H1 (cell line): ENCODE results near the gene TMCC1. TPM values are rescaled to one million over a fixed set of nuclear protein-coding genes. Genes with fewer than 3 reads are reported as not detected.

ENCODE experiments used
- CTCF ChIA-PET: fragments of 300-600 bp; sonication (Branson Sonifier 250); formaldehyde crosslinking; loops from one replicate; lab custom pipeline; 2021; ENCODE audit not compliant: partially characterized antibody; lab: Charles Lee
- POLR2A ChIA-PET: fragments of 300-600 bp; sonication (Branson Sonifier 250); formaldehyde crosslinking; loops from one replicate; lab custom pipeline; 2021; ENCODE audit warnings: inconsistent platforms; ENCODE audit not compliant: partially characterized antibody; lab: Charles Lee
- DNase-seq, 2 experiments: peaks; one replicate each; pipeline versions ENCODE4 v3.0.0 to v3.0.0-alpha.2; 2010 to 2022; ENCODE audit warnings: low spot score in 2 of 2, low read depth in 1 of 2, mixed read lengths in 1 of 2
- FAIRE-seq: peaks from 2 replicates; lab custom pipeline; 2011; peaks lifted over from hg19 to GRCh38; lab: Jason Lieb, UNC
- H2AFZ ChIP-seq: 2 replicates; pipeline ENCODE4 v1.8.1; 2012; ENCODE audit warnings: low read length, inconsistent platforms
- H2AK5ac ChIP-seq: 2 replicates; pipeline ENCODE4 v1.6.1; 2013; ENCODE audit warnings: low read depth, low read length
- H2BK120ac ChIP-seq: replicated peaks from 2 replicates; pipeline ENCODE3; 2013; ENCODE audit warnings: low read depth, low read length, inconsistent platforms
- H2BK12ac ChIP-seq: 2 replicates; pipeline ENCODE4 v1.6.1; 2013; ENCODE audit warnings: low read depth, low read length
- H2BK15ac ChIP-seq: 2 replicates; pipeline ENCODE4 v1.6.1; 2013; ENCODE audit warnings: low read length
- H2BK20ac ChIP-seq: 2 replicates; pipeline ENCODE4 v1.6.1; 2013; ENCODE audit warnings: low read length
- H2BK5ac ChIP-seq: 2 replicates; pipeline ENCODE4 v1.6.1; 2013; ENCODE audit warnings: low read depth, low read length
- H3K14ac ChIP-seq: 2 replicates; pipeline ENCODE4 v1.6.1; 2013; ENCODE audit warnings: inconsistent platforms; ENCODE audit not compliant: insufficient read length
- H3K18ac ChIP-seq: 2 replicates; pipeline ENCODE4 v1.6.1; 2013; ENCODE audit warnings: low read length; ENCODE audit errors: extremely low read depth
- H3K23ac ChIP-seq: 2 replicates; pipeline ENCODE4 v1.6.1; 2013; ENCODE audit warnings: inconsistent platforms; ENCODE audit not compliant: insufficient read length
- H3K23me2 ChIP-seq: 2 replicates; pipeline ENCODE4 v1.6.1; 2013; ENCODE audit warnings: low read depth, low read length
- H3K27ac ChIP-seq: 2 replicates; pipeline ENCODE4 v1.6.1; 2011; ENCODE audit warnings: low read depth, low read length, inconsistent platforms
- H3K27me3 ChIP-seq, 4 experiments: replicated peaks in 1 of 4; 1 replicate in 1 of 4; 2 replicates in 3 of 4; pipeline versions ENCODE4 v1.6.1 to v1.8.1; 2011 to 2013; ENCODE audit warnings: low read length in 3 of 4, mild to moderate bottlenecking in 3 of 4, inconsistent platforms in 2 of 4, mixed read lengths in 2 of 4, moderate library complexity in 1 of 4; ENCODE audit not compliant: control insufficient read depth in 3 of 4, insufficient read depth in 3 of 4; ENCODE audit errors: extremely low read depth in 1 of 4
- H3K36me3 ChIP-seq, 4 experiments: 2 replicates each; pipeline versions ENCODE4 v1.6.1 to v1.8.1; 2011 to 2013; ENCODE audit warnings: mild to moderate bottlenecking in 4 of 4, low read length in 3 of 4, moderate library complexity in 2 of 4, control low read depth in 1 of 4, inconsistent platforms in 1 of 4; ENCODE audit not compliant: insufficient read depth in 4 of 4, control insufficient read depth in 2 of 4
- H3K4ac ChIP-seq: replicated peaks from 2 replicates; pipeline ENCODE3; 2013; ENCODE audit warnings: low read length, low read depth, mixed read lengths, inconsistent platforms; ENCODE audit not compliant: insufficient read length
- H3K4me1 ChIP-seq, 4 experiments: replicated peaks in 1 of 4; 1 replicate in 1 of 4; 2 replicates in 3 of 4; pipeline versions ENCODE4 v1.6.1 to v1.8.1; 2011 to 2013; ENCODE audit warnings: low read length in 3 of 4, inconsistent platforms in 2 of 4, mixed read lengths in 1 of 4; ENCODE audit not compliant: insufficient read depth in 4 of 4, control insufficient read depth in 3 of 4
- H3K4me2 ChIP-seq, 2 experiments: 2 replicates each; pipeline versions ENCODE4 v1.6.1 to v1.8.1; 2011 to 2013; ENCODE audit warnings: low read depth in 2 of 2, low read length in 2 of 2, control low read depth in 1 of 2, inconsistent platforms in 1 of 2, mild to moderate bottlenecking in 1 of 2; ENCODE audit not compliant: insufficient read depth in 1 of 2
- H3K4me3 ChIP-seq, 4 experiments: fragments of 200-600, 300-600 bp in 1 of 4; sonication (generic), shearing (Covaris generic), sonication (Bioruptor Twin) in 1 of 4; 2 replicates each; pipeline versions ENCODE4 v1.5.1 to v1.8.1; 2011 to 2016; ENCODE audit warnings: low read length in 4 of 4, low read depth in 3 of 4, control low read depth in 2 of 4, inconsistent platforms in 2 of 4, mild to moderate bottlenecking in 2 of 4, mixed read lengths in 1 of 4, moderate library complexity in 1 of 4; ENCODE audit not compliant: insufficient read depth in 2 of 4; ENCODE audit errors: extremely low read depth in 1 of 4
- H3K56ac ChIP-seq: replicated peaks from 2 replicates; pipeline ENCODE3; 2013; ENCODE audit warnings: low read depth, mild to moderate bottlenecking, mixed read lengths, low read length, inconsistent platforms; ENCODE audit not compliant: insufficient read length
- H3K79me1 ChIP-seq: 2 replicates; pipeline ENCODE4 v1.6.1; 2013; ENCODE audit warnings: low read depth, low read length, control low read depth
- H3K79me2 ChIP-seq, 2 experiments: 2 replicates each; pipeline versions ENCODE4 v1.6.1 to v1.8.1; 2012 to 2013; ENCODE audit warnings: low read length in 2 of 2, mild to moderate bottlenecking in 2 of 2, inconsistent platforms in 1 of 2; ENCODE audit not compliant: insufficient read depth in 2 of 2, control insufficient read depth in 1 of 2
- H3K9ac ChIP-seq, 4 experiments: replicated peaks in 1 of 4; 1 replicate in 1 of 4; 2 replicates in 3 of 4; pipeline versions ENCODE4 v1.6.1 to v1.8.1; 2011 to 2013; ENCODE audit warnings: low read depth in 3 of 4, low read length in 3 of 4, control low read depth in 2 of 4, mild to moderate bottlenecking in 2 of 4, moderate library complexity in 2 of 4, inconsistent platforms in 1 of 4; ENCODE audit errors: extremely low read depth in 1 of 4
- H3K9me3 ChIP-seq, 2 experiments: 2 replicates each; pipeline versions ENCODE4 v1.6.1 to v1.8.1; 2012 to 2013; ENCODE audit warnings: mild to moderate bottlenecking in 2 of 2, moderate library complexity in 2 of 2, control low read depth in 1 of 2, inconsistent platforms in 1 of 2, low read depth in 1 of 2, low read length in 1 of 2, mixed read lengths in 1 of 2; ENCODE audit not compliant: insufficient read depth in 2 of 2
- H4K20me1 ChIP-seq, 2 experiments: replicated peaks in 1 of 2; 2 replicates each; pipeline versions ENCODE3 to v1.8.1; 2011 to 2013; ENCODE audit warnings: inconsistent platforms in 2 of 2, low read length in 2 of 2, mild to moderate bottlenecking in 1 of 2; ENCODE audit not compliant: insufficient read depth in 2 of 2, control insufficient read depth in 1 of 2
- H4K5ac ChIP-seq: 2 replicates; pipeline ENCODE4 v1.6.1; 2013; ENCODE audit warnings: low read length, low read depth, mixed read lengths, inconsistent platforms; ENCODE audit not compliant: insufficient read length
- H4K8ac ChIP-seq: 2 replicates; pipeline ENCODE4 v1.8.0; 2013; ENCODE audit warnings: mild to moderate bottlenecking, moderate library complexity, low read length, inconsistent platforms; ENCODE audit not compliant: insufficient read depth; ENCODE audit errors: extremely low read depth
- H4K91ac ChIP-seq: replicated peaks from 2 replicates; pipeline ENCODE3; 2013; ENCODE audit warnings: low read length, mixed read lengths, inconsistent platforms; ENCODE audit not compliant: insufficient read length
- ATF3 ChIP-seq: IDR thresholded peaks from 2 replicates; pipeline ENCODE4 v1.6.1; 2011; ENCODE audit warnings: low read depth, mild to moderate bottlenecking, low read length; ENCODE audit not compliant: insufficient read depth
- CHD2 ChIP-seq: IDR thresholded peaks from 2 replicates; pipeline ENCODE4 v1.6.1; 2012; ENCODE audit warnings: low read length, improper control_type of control experiment
- CTCF ChIP-seq, 3 experiments: IDR thresholded peaks; 1 replicate in 2 of 3; 2 replicates in 1 of 3; pipeline versions ENCODE4 v1.5.1 to v1.6.1; 2011; ENCODE audit warnings: low read length in 3 of 3, mild to moderate bottlenecking in 3 of 3, inconsistent platforms in 2 of 3, low read depth in 1 of 3, moderate library complexity in 1 of 3; ENCODE audit not compliant: insufficient read depth in 1 of 3; ENCODE audit errors: control extremely low read depth in 1 of 3
- EP300 ChIP-seq, 2 experiments: IDR thresholded peaks; 1 replicate in 1 of 2; 2 replicates in 1 of 2; pipeline ENCODE4 v1.6.1; 2011 to 2012; ENCODE audit warnings: low read depth in 2 of 2, low read length in 2 of 2, mild to moderate bottlenecking in 2 of 2, borderline replicate concordance in 1 of 2, inconsistent platforms in 1 of 2, moderate library complexity in 1 of 2
- EZH2 ChIP-seq: fragments of 200-600 bp; sonication (generic); IDR thresholded peaks from 2 replicates; pipeline ENCODE4 v1.7.1; 2012; ENCODE audit warnings: low read depth, mild to moderate bottlenecking, moderate library complexity, low read length, inconsistent platforms; ENCODE audit not compliant: severe bottlenecking
- KDM5A ChIP-seq: fragments of 200-600 bp; IDR thresholded peaks from 2 replicates; pipeline ENCODE4 v1.7.1; 2012; ENCODE audit warnings: mild to moderate bottlenecking, low read length, inconsistent platforms, mixed read lengths
- POU5F1 ChIP-seq: IDR thresholded peaks from 2 replicates; pipeline ENCODE4 v1.6.1; 2011; ENCODE audit warnings: low read depth, mild to moderate bottlenecking, low read length, moderate library complexity
- SAP30 ChIP-seq: fragments of 300-600 bp; sonication (generic); IDR thresholded peaks from 2 replicates; pipeline ENCODE4 v1.7.1; 2012; ENCODE audit warnings: low read length, moderate library complexity, mild to moderate bottlenecking, inconsistent platforms; ENCODE audit not compliant: insufficient read depth, insufficient replicate concordance
- USF2 ChIP-seq: IDR thresholded peaks from 2 replicates; pipeline ENCODE4 v1.6.1; 2011; ENCODE audit warnings: low read length, improper control_type of control experiment
- WGBS, 2 experiments: shearing (Covaris generic) in 1 of 2; methylation state at CpG; one replicate each; pipeline versions ENCODE4 v1.1.6 to v1.1.7; 2013 to 2015; ENCODE audit warnings: low lambda C conversion rate in 2 of 2, mixed read lengths in 2 of 2, inconsistent platforms in 1 of 2, low coverage in 1 of 2, missing lambda C conversion rate in 1 of 2; ENCODE audit not compliant: insufficient replicate concordance in 2 of 2, insufficient coverage in 1 of 2, insufficient read length in 1 of 2; ENCODE audit errors: extremely low coverage in 1 of 2, missing lambda C conversion rate in 1 of 2; 5-methylcytosine and 5-hydroxymethylcytosine counted together
- polyA plus RNA-seq, 7 experiments: library from polyadenylated mRNA; depleted of rRNA in 3 of 7; stranded (reverse) in 5 of 7; unstranded in 2 of 7; fragments of >200 nt in 5 of 7; fragments of 200-250 nt in 2 of 7; gene quantifications; 1 replicate in 5 of 7; 2 replicates in 1 of 7; 4 replicates in 1 of 7; pipeline versions ENCODE4 v1.2.1 to v1.2.3, GENCODE V29; 2011 to 2013; ENCODE audit warnings: missing spikeins in 2 of 7, mixed read lengths in 2 of 7
- total RNA-seq: library from RNA; stranded (reverse); fragmentation: NEBNext Ultra II Directional; extraction: Animal tissue kit (Norgen Biotek cat#: 25700); gene quantifications from 2 replicates; pipeline ENCODE4 v1.2.1, GENCODE V29; 2021

TMCC1 gene
- total and polyA plus RNA-seq, 2 of the 8 experiments (the other 6 are each of a cell fraction or from before 2014, with no cell fraction given), result 10.4 to 27.1 TPM

- POLR2A ChIA-PET, result interaction anchor here (1.6 kb wide), 1 partner anchor 23 kb away, joined by 3 read pairs; no protein-coding TSS in a partner anchor
- CTCF ChIA-PET, result interaction anchor here (2.1 kb wide), 1 partner anchor 231 kb away, joined by 4 read pairs; no protein-coding TSS in a partner anchor
- TF ChIP-seq ATF3 (no peak), USF2 (no peak), CHD2 (no peak), EZH2 (no peak), CTCF (IDR thresholded peaks at IDR 0.05; ENCODE audit: control extremely low read depth in 1 of 3, insufficient read depth in 1 of 3, low read depth in 1 of 3, low read length in 3 of 3) (no peak), KDM5A (no peak), EP300 (IDR thresholded peaks at IDR 0.05; ENCODE audit: borderline replicate concordance in 1 of 2, low read depth in 2 of 2, low read length in 2 of 2) (no peak), POU5F1 (no peak), SAP30 (no peak)
- no peak overlapping the region for H3K23ac ChIP-seq
- H3K14ac ChIP-seq, result no peak overlapping the region
- H3K9me3 ChIP-seq, result no peaks in the 10 kb centered on the region
- H4K91ac ChIP-seq, result no peak overlapping the region
- FAIRE-seq (no peak), DNase-seq (no peak)
- no peak overlapping the region for H3K18ac ChIP-seq
- H3K9ac ChIP-seq, result no peak overlapping the region
- H3K4me1 ChIP-seq, result peaks cover 0 to 17% (median 8%) of the 10 kb centered on the region in 4 experiments; a peak in 5 of 7 replicates
- H3K4me3 ChIP-seq, result no peak overlapping the region
- no peak overlapping the region for H3K56ac ChIP-seq
- H2BK20ac ChIP-seq, result no peak overlapping the region
- no peaks in the 10 kb centered on the region for H3K27me3 ChIP-seq
- no peak overlapping the region for H4K5ac ChIP-seq
- no peak overlapping the region for H4K8ac ChIP-seq
- no peak overlapping the region for H2AK5ac ChIP-seq
- no peak overlapping the region for H3K4ac ChIP-seq
- no peak overlapping the region for H2BK15ac ChIP-seq
- no peak overlapping the region for H2AFZ ChIP-seq
- no peak overlapping the region for H2BK12ac ChIP-seq
- no peak overlapping the region for H3K27ac ChIP-seq
- H3K23me2 ChIP-seq, result no peaks in the 10 kb centered on the region
- no peaks in the 10 kb centered on the region for H3K79me1 ChIP-seq
- H2BK120ac ChIP-seq, result no peak overlapping the region
- 82% methylated on average over 5 of the region's 5 CpGs; no CpG with 5 or more reads in 1 of the 2 experiments for WGBS, 2 experiments
- no peak overlapping the region for H2BK5ac ChIP-seq
- H3K4me2 ChIP-seq, result no peak overlapping the region
- no peaks in the 10 kb centered on the region for H3K36me3 ChIP-seq
- H3K79me2 ChIP-seq, result no peaks in the 10 kb centered on the region
- H4K20me1 ChIP-seq, result no peaks in the 10 kb centered on the region
Observed at GRCh38 chr3:129614927-129615363, 278.6 kb downstream of the TMCC1 start.
